GM12878 (cell line): Measurements from ENCODE around the gene GMPPA. TPM values are rescaled to one million over a fixed set of nuclear protein-coding genes. Genes with fewer than 3 reads are reported as not detected.

Experiments
- CEBPB ChIP-seq, 2 experiments: fragments of 150-350 bp in 1 of 2; IDR thresholded peaks; 2 replicates each; pipeline ENCODE4 v1.6.1; 2012 to 2014; ENCODE audit warnings: low read depth in 2 of 2, low read length in 2 of 2, borderline replicate concordance in 1 of 2, inconsistent platforms in 1 of 2
- KAT2A ChIP-seq: conservative IDR thresholded peaks from 2 replicates; pipeline ENCODE4 v1.6.1; 2011; ENCODE audit warnings: low read depth, low read length; ENCODE audit not compliant: control insufficient read depth
- KDM1A ChIP-seq: fragments of 200-600 bp; sonication (generic); IDR thresholded peaks from 2 replicates; pipeline ENCODE4 v1.6.1; 2016; ENCODE audit warnings: borderline replicate concordance
- MEF2B ChIP-seq: fragments of 450-650 bp; IDR thresholded peaks from 2 replicates; pipeline ENCODE4 v1.6.1; 2018; ENCODE audit warnings: mild to moderate bottlenecking, moderate library complexity; ENCODE audit not compliant: partially characterized antibody, poor library complexity, severe bottlenecking
- SPI1 ChIP-seq: IDR thresholded peaks from 2 replicates; pipeline ENCODE4 v1.6.1; 2011; ENCODE audit warnings: low read depth, mild to moderate bottlenecking, low read length, moderate library complexity, borderline replicate concordance; ENCODE audit not compliant: insufficient read depth
- polyA plus RNA-seq, 11 experiments: library from polyadenylated mRNA; depleted of rRNA in 4 of 11; unstranded in 6 of 11; stranded (reverse) in 5 of 11; fragments of >200 nt; fragmentation: Nextera tagmentation in 4 of 11; fragmentation: Illumina TruSeq in 1 of 11; extraction: Ambion mirVana in 4 of 11; extraction: Trizol in 1 of 11; gene quantifications; 1 replicate in 1 of 11; 2 replicates in 10 of 11; pipeline versions ENCODE4 v1.2.1 to v1.2.3, GENCODE V29; 2011 to 2016; ENCODE audit warnings: inconsistent platforms in 2 of 11, missing spikeins in 2 of 11, low read depth in 1 of 11
- total RNA-seq, 4 experiments: library from RNA; depleted of rRNA in 3 of 4; stranded (reverse); fragments of >200 nt in 3 of 4; fragmentation: Illumina TruSeq in 1 of 4; extraction: Trizol in 1 of 4; gene quantifications; 2 replicates each; pipeline versions ENCODE4 v1.2.1 to v1.2.3, GENCODE V29; 2013 to 2021
- TF ChIP-seq, protein P1 (sequence below): fragments of 450-650 bp; conservative IDR thresholded peaks from 2 replicates; pipeline ENCODE4 v1.6.1; 2017; ENCODE audit warnings: mild to moderate bottlenecking, moderate library complexity
- TF ChIP-seq, protein P2 (sequence below): fragments of 450-650 bp; IDR thresholded peaks from 2 replicates; pipeline ENCODE4 v1.6.1; 2017; ENCODE audit warnings: mild to moderate bottlenecking
- TF ChIP-seq, protein P3 (sequence below): IDR thresholded peaks from 2 replicates; pipeline ENCODE4 v1.6.1; 2011; ENCODE audit warnings: borderline replicate concordance, low read depth, mild to moderate bottlenecking, moderate library complexity, low read length; ENCODE audit not compliant: insufficient read depth, poor library complexity, severe bottlenecking
- TF ChIP-seq, protein P4 (sequence below), 3 experiments: IDR thresholded peaks in 2 of 3; conservative IDR thresholded peaks in 1 of 3; 2 replicates each; pipeline ENCODE4 v1.5.1; 2011; ENCODE audit warnings: low read depth in 3 of 3, low read length in 3 of 3, mild to moderate bottlenecking in 3 of 3, control low read depth in 2 of 3, moderate library complexity in 2 of 3, inconsistent platforms in 1 of 3, mixed read lengths in 1 of 3; ENCODE audit not compliant: control insufficient read depth in 2 of 3, insufficient read depth in 1 of 3; ENCODE audit errors: extremely low read depth in 1 of 3
- TF ChIP-seq, protein P5 (sequence below): IDR thresholded peaks from 2 replicates; pipeline ENCODE4 v1.6.1; 2012; ENCODE audit warnings: improper control_type of control experiment, low read depth, low read length; ENCODE audit not compliant: insufficient replicate concordance
- TF ChIP-seq, protein P6 (sequence below): fragments of 450-650 bp; IDR thresholded peaks from 2 replicates; pipeline ENCODE4 v1.6.1; 2016; ENCODE audit warnings: mild to moderate bottlenecking

Gene GMPPA
- total and polyA plus RNA-seq, 10 of the 15 experiments (the other 5 are each of a cell fraction or from before 2014, with no cell fraction given), result 1.9 to 83.2 (median 45.0) TPM

DNA sequence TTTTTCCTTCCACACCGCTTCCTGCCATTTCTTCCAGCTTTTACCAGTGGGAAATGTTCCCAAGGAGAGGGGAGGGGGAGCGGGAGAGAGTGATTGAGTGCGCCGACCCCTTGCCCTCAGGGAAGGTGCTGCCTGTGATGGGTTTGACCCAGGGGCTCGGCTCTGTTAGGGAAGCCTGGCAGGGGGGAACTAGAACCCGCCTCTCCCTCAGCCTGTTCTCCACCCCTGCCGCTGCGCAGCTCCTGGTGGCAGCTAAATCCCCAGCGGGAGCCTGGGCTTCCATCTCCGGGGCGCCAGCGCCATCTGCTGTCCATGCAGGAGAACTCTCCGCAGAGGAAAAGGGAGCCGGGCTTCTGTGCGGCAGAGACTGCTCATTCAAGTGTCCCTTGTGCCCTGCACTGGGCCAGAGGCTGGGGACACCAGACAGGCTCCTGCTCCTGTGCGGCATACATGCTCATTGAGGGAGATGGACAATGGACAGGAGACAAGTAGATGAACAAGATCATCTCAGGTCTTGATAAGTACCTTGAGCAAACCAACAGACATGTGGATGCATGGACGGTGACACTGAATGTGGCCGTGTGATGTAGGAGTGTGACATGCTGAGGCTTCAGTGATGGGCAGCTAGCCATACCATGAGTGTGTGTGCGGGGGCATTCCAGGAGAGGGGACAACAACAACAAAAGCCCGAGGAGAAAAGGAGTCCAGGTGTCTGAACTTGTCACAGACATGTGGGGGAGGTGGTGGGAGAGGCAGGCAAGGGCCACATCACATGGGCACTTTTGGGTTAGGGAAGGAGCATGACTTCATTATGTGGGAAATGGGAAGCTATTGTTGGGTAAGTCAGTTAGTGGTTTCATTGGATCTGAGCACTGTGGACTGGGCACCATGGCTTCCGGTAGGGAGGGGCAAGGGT is 31.6 kb downstream of the GMPPA start (continued):
- TF ChIP-seq KAT2A (no peak), SPI1 (no peak), KDM1A (no peak), MEF2B (peak; percentile 45), CEBPB (IDR thresholded peaks at IDR 0.05; ENCODE audit: borderline replicate concordance in 1 of 2, low read depth in 2 of 2, low read length in 2 of 2) (no peak)
- TF ChIP-seq, protein P1, sequence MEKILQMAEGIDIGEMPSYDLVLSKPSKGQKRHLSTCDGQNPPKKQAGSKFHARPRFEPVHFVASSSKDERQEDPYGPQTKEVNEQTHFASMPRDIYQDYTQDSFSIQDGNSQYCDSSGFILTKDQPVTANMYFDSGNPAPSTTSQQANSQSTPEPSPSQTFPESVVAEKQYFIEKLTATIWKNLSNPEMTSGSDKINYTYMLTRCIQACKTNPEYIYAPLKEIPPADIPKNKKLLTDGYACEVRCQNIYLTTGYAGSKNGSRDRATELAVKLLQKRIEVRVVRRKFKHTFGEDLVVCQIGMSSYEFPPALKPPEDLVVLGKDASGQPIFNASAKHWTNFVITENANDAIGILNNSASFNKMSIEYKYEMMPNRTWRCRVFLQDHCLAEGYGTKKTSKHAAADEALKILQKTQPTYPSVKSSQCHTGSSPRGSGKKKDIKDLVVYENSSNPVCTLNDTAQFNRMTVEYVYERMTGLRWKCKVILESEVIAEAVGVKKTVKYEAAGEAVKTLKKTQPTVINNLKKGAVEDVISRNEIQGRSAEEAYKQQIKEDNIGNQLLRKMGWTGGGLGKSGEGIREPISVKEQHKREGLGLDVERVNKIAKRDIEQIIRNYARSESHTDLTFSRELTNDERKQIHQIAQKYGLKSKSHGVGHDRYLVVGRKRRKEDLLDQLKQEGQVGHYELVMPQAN, result no peak
- TF ChIP-seq, protein P2, sequence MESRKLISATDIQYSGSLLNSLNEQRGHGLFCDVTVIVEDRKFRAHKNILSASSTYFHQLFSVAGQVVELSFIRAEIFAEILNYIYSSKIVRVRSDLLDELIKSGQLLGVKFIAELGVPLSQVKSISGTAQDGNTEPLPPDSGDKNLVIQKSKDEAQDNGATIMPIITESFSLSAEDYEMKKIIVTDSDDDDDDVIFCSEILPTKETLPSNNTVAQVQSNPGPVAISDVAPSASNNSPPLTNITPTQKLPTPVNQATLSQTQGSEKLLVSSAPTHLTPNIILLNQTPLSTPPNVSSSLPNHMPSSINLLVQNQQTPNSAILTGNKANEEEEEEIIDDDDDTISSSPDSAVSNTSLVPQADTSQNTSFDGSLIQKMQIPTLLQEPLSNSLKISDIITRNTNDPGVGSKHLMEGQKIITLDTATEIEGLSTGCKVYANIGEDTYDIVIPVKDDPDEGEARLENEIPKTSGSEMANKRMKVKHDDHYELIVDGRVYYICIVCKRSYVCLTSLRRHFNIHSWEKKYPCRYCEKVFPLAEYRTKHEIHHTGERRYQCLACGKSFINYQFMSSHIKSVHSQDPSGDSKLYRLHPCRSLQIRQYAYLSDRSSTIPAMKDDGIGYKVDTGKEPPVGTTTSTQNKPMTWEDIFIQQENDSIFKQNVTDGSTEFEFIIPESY, result no peak
- TF ChIP-seq, protein P3, sequence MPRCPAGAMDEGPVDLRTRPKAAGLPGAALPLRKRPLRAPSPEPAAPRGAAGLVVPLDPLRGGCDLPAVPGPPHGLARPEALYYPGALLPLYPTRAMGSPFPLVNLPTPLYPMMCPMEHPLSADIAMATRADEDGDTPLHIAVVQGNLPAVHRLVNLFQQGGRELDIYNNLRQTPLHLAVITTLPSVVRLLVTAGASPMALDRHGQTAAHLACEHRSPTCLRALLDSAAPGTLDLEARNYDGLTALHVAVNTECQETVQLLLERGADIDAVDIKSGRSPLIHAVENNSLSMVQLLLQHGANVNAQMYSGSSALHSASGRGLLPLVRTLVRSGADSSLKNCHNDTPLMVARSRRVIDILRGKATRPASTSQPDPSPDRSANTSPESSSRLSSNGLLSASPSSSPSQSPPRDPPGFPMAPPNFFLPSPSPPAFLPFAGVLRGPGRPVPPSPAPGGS, result no peak
- TF ChIP-seq, protein P4, sequence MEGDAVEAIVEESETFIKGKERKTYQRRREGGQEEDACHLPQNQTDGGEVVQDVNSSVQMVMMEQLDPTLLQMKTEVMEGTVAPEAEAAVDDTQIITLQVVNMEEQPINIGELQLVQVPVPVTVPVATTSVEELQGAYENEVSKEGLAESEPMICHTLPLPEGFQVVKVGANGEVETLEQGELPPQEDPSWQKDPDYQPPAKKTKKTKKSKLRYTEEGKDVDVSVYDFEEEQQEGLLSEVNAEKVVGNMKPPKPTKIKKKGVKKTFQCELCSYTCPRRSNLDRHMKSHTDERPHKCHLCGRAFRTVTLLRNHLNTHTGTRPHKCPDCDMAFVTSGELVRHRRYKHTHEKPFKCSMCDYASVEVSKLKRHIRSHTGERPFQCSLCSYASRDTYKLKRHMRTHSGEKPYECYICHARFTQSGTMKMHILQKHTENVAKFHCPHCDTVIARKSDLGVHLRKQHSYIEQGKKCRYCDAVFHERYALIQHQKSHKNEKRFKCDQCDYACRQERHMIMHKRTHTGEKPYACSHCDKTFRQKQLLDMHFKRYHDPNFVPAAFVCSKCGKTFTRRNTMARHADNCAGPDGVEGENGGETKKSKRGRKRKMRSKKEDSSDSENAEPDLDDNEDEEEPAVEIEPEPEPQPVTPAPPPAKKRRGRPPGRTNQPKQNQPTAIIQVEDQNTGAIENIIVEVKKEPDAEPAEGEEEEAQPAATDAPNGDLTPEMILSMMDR (IDR thresholded peaks at IDR 0.05 in 2 of 3, conservative IDR thresholded peaks at IDR 0.05 in 1 of 3; ENCODE audit: control insufficient read depth in 2 of 3, extremely low read depth in 1 of 3, insufficient read depth in 1 of 3, low read depth in 3 of 3, low read length in 3 of 3), result peak; percentile 93 to 99 (median 94); a peak in 5 of 6 replicates
- TF ChIP-seq, protein P5, sequence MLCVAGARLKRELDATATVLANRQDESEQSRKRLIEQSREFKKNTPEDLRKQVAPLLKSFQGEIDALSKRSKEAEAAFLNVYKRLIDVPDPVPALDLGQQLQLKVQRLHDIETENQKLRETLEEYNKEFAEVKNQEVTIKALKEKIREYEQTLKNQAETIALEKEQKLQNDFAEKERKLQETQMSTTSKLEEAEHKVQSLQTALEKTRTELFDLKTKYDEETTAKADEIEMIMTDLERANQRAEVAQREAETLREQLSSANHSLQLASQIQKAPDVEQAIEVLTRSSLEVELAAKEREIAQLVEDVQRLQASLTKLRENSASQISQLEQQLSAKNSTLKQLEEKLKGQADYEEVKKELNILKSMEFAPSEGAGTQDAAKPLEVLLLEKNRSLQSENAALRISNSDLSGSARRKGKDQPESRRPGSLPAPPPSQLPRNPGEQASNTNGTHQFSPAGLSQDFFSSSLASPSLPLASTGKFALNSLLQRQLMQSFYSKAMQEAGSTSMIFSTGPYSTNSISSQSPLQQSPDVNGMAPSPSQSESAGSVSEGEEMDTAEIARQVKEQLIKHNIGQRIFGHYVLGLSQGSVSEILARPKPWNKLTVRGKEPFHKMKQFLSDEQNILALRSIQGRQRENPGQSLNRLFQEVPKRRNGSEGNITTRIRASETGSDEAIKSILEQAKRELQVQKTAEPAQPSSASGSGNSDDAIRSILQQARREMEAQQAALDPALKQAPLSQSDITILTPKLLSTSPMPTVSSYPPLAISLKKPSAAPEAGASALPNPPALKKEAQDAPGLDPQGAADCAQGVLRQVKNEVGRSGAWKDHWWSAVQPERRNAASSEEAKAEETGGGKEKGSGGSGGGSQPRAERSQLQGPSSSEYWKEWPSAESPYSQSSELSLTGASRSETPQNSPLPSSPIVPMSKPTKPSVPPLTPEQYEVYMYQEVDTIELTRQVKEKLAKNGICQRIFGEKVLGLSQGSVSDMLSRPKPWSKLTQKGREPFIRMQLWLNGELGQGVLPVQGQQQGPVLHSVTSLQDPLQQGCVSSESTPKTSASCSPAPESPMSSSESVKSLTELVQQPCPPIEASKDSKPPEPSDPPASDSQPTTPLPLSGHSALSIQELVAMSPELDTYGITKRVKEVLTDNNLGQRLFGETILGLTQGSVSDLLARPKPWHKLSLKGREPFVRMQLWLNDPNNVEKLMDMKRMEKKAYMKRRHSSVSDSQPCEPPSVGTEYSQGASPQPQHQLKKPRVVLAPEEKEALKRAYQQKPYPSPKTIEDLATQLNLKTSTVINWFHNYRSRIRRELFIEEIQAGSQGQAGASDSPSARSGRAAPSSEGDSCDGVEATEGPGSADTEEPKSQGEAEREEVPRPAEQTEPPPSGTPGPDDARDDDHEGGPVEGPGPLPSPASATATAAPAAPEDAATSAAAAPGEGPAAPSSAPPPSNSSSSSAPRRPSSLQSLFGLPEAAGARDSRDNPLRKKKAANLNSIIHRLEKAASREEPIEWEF, result no peak
- TF ChIP-seq, protein P6, sequence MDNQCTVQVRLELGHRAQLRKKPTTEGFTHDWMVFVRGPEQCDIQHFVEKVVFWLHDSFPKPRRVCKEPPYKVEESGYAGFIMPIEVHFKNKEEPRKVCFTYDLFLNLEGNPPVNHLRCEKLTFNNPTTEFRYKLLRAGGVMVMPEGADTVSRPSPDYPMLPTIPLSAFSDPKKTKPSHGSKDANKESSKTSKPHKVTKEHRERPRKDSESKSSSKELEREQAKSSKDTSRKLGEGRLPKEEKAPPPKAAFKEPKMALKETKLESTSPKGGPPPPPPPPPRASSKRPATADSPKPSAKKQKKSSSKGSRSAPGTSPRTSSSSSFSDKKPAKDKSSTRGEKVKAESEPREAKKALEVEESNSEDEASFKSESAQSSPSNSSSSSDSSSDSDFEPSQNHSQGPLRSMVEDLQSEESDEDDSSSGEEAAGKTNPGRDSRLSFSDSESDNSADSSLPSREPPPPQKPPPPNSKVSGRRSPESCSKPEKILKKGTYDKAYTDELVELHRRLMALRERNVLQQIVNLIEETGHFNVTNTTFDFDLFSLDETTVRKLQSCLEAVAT, result no peak
